Measurements from ENCODE around the gene ZBP1.
A peak's percentile ranks its signal among the peaks of the same experiment; 100 is the strongest.

Gene ZBP1

DNA sequence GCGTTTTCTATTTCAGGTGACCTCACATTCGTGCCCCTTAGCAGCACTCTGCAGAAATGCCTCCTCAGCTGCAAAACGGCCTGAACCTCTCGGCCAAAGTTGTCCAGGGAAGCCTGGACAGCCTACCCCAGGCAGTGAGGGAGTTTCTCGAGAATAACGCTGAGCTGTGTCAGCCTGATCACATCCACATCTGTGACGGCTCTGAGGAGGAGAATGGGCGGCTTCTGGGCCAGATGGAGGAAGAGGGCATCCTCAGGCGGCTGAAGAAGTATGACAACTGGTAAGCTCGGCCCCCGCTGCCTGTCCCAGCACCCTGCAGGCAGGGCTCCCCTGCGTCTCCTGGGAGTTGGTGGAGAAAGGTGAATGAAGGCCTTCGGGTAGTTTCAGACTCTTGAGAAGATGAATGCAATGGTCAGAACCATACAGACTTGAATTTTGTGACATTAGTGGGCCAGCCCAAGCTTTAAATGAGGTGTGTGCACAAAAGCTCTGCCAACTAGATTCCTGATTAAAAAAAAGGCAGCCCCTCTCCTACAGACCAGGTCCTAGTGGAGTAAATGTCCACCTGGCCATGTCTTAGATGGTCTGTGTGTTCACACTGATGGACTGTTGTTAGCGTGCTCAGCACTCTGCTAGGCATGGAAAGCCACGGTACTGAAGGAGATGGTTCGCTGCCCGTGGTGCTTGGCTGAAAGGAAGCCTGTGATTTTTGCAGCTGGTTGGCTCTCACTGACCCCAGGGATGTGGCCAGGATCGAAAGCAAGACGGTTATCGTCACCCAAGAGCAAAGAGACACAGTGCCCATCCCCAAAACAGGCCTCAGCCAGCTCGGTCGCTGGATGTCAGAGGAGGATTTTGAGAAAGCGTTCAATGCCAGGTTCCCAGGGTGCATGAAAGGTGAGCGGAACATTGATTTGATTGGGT is 58.6 kb downstream of the ZBP1 start:
- TF ChIP-seq, protein P1, sequence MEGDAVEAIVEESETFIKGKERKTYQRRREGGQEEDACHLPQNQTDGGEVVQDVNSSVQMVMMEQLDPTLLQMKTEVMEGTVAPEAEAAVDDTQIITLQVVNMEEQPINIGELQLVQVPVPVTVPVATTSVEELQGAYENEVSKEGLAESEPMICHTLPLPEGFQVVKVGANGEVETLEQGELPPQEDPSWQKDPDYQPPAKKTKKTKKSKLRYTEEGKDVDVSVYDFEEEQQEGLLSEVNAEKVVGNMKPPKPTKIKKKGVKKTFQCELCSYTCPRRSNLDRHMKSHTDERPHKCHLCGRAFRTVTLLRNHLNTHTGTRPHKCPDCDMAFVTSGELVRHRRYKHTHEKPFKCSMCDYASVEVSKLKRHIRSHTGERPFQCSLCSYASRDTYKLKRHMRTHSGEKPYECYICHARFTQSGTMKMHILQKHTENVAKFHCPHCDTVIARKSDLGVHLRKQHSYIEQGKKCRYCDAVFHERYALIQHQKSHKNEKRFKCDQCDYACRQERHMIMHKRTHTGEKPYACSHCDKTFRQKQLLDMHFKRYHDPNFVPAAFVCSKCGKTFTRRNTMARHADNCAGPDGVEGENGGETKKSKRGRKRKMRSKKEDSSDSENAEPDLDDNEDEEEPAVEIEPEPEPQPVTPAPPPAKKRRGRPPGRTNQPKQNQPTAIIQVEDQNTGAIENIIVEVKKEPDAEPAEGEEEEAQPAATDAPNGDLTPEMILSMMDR (IDR thresholded peaks at IDR 0.05; ENCODE audit: low read depth, low read length): no peak
- no peak overlapping the region for H3K4me3 ChIP-seq (replicated peaks in 1 of 2; ENCODE audit: low read depth in 2 of 2, low read length in 2 of 2)
- DNase-seq (ENCODE audit: low read depth in 2 of 2): no peak

DNA sequence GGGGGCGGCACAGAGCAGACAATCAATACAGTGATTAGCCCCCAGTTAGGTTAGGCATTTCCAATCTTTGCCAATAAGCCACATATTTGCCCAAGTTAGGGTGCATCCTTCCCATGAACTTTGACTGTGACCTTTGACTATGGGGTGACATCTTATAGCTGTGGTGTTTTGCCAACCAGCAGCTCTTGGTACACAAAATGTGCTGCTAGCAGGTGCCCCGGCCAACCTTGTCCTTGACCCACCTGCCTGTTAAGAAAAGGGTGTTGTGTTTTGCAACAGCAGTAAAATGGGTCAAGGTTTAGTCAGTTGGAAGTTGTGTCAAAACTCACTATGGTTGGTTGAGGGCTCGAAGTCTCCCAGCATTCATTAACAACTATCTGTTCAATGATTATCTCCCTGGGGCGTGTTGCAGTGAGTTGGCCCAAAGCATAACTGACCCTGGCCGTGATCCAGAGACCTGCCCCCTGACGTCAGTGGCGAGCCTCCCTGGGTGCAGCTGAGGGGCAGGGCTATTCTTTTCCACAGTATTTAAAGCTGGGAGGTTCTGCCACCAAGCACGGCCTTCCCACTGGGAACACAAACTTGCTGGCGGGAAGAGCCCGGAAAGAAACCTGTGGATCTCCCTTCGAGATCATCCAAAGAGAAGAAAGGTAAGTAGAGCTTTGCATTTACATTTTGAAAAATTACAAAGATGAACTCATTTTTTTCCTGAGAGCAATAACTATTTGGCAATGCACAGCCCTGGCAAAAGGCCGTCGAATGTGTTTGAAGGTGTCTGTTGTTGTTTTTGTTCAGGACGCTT is 59.5 kb downstream of the ZBP1 start, which contains the start of gene PCK1:
TSS of gene PCK1 (plus strand) at position 557 of the 802 bp plus-strand sequence. CDS start 302 bp downstream, outside the sequence.
- TF ChIP-seq, protein P1 (IDR thresholded peaks at IDR 0.05; ENCODE audit: low read depth, low read length): no peak
- no peak within 1 kb of the TSS for H3K4me3 ChIP-seq (replicated peaks in 1 of 2; ENCODE audit: low read depth in 2 of 2, low read length in 2 of 2)
- peak; percentile 15 to 18 for DNase-seq (ENCODE audit: low read depth in 2 of 2)

GRCh38 chr20:57559658-57560553 is 60.3 kb downstream of the ZBP1 start:
- TF ChIP-seq, protein P1 (IDR thresholded peaks at IDR 0.05; ENCODE audit: low read depth, low read length): no peak
- no peak overlapping the region for H3K4me3 ChIP-seq (replicated peaks in 1 of 2; ENCODE audit: low read depth in 2 of 2, low read length in 2 of 2)
- no peak for DNase-seq (ENCODE audit: low read depth in 2 of 2)

- DNase-seq (ENCODE audit: low read depth in 2 of 2): no peak
- TF ChIP-seq, protein P1 (IDR thresholded peaks at IDR 0.05; ENCODE audit: low read depth, low read length): no peak
Measured at GRCh38 chr20:57559289-57559634, 61.0 kb downstream of the ZBP1 start.

DNA sequence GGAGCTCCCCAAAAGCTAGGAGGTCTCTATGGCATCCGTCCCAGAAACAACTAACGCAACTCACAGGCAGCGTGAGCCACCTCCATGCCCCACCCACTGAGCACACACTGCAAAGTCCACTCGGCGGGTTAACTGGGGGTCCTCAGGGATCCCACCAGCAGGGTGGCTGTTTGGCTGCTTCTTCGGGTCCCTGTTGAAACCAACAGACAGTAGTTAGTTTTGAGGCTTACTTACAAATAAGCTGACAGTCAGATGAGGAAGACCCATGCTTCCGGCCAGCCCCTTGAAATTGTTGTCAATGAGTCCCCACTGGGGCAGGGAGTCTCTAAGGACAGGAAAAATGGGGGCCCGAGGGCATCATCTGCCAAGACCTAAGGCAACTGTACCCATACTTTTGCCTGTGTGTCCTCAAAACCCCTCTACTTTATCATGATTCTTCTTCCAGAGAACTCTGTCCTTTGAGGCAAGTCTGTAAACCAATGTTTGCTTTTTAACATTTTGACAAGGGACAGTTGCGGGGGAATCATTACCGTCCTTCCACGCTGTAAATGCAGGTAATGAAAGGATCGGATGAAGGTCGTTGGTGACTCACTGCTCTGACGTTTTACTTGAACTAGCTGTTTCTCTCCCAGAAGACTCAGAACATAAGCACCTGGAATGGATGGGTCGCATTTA is 61.5 kb downstream of the ZBP1 start:
- DNase-seq (ENCODE audit: low read depth in 2 of 2): no peak
- H3K4me3 ChIP-seq (replicated peaks in 1 of 2; ENCODE audit: low read depth in 2 of 2, low read length in 2 of 2): no peak overlapping the region
- TF ChIP-seq, protein P1 (IDR thresholded peaks at IDR 0.05; ENCODE audit: low read depth, low read length): no peak

More at GRCh38 chr20:57559289-57559634, 61.0 kb downstream of the ZBP1 start:
- no peak overlapping the region for H3K4me3 ChIP-seq (replicated peaks in 1 of 2; ENCODE audit: low read depth in 2 of 2, low read length in 2 of 2)
